Activated CD4-positive, alpha-beta T cell treated with anti-CD3 and anti-CD28 coated beads, Interleukin-2, amount 50 U/mL, for 1 hour (primary cell): ENCODE data around the gene EDIL3.
"Not testable (repeated sequence)": the region's sequence is repeated elsewhere in the genome, so short reads cannot be mapped to it uniquely, and the experiment has no call there.

Source experiments
- DNase-seq: peaks from one replicate; pipeline ENCODE4 v3.0.0-alpha.2; 2020

EDIL3 gene

GRCh38 chr5:84297641-84298040 is 87.0 kb downstream of the EDIL3 start:
- not testable (repeated sequence) for DNase-seq

DNA sequence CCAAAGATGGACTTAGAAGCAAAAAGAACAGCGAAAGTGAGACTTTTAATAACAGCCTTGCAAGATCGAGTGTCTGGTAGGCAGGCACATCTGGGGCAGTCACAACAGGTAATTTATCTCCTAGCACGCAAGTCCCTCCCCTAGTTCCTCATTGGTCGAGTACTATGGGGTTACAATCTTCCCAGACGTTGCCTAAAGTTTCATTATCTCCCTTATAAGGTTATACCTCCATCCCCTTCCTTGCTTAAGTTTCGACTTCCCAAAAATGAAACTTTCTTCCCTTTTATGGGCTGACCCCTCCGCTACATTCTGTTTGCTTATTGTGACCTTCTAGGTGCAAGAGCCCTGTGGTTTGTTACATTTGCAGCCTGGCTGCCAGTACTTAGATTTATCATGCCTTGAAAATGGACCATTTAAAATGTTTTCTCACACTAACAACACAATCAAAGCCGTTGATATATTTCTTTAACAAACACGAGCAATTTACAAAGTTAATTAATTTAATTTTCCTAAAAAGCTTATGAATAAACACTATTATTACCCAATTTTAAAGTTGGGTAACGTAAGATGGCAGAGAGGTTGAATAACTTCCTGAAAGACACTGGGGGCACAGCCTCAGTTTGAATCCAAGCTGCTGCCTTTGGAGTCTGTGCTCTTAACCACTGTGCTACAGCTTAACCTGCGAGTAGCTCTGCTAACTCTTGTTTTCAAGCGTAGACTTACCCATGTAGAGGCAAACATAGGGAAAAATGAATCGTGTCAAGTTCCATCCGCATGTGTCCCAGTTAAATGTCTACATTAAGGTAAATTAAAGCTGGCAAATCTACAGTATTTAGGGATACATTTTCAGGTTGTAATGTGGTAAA is 91.7 kb downstream of the EDIL3 start:
- DNase-seq = no peak

GRCh38 chr5:84292000-84292642 is 92.6 kb downstream of the EDIL3 start:
- DNase-seq = no peak

- no peak for DNase-seq
Observed at GRCh38 chr5:84290673-84291072, 94.0 kb downstream of the EDIL3 start.

- no peak for DNase-seq
Observed at GRCh38 chr5:84290161-84290560, 94.5 kb downstream of the EDIL3 start.

DNA sequence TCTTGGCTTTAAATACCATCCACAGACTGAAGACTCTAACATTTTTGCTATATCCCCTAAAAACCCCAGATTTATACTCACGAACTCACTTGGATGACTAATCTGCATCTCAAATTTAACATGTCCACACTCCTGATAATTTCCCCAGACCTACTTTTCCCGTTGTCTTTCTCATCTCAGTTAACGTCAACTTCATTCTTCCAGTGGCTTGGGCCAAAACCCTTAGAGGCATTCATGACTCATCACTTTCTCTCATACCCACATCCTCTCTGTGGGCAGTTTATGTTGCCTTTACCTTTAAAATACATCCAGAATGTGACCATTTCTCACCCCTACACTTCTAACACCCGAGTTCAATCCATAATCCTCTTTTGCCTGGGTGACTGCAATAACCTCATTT is 96.7 kb downstream of the EDIL3 start:
- DNase-seq = no peak

DNA sequence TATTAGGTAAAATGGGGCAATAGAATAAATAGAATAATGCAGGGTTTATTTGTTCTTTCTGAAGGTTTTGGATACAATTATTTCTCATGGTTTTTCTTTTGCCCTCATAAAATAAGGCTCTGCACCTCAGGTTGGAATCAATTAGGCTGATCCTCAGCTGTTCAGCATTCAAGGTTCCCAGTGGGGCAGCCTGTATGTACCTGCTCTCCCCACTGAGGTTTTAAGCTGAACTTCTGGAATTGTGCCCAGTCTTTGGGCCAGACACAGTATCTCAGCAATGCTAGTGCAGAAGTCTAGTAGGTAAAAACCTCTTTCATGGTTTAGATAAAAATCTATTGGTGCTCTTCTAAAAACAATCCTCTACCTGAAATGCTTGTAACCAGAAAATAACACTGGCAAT is 98.0 kb downstream of the EDIL3 start:
- DNase-seq = no peak

DNA sequence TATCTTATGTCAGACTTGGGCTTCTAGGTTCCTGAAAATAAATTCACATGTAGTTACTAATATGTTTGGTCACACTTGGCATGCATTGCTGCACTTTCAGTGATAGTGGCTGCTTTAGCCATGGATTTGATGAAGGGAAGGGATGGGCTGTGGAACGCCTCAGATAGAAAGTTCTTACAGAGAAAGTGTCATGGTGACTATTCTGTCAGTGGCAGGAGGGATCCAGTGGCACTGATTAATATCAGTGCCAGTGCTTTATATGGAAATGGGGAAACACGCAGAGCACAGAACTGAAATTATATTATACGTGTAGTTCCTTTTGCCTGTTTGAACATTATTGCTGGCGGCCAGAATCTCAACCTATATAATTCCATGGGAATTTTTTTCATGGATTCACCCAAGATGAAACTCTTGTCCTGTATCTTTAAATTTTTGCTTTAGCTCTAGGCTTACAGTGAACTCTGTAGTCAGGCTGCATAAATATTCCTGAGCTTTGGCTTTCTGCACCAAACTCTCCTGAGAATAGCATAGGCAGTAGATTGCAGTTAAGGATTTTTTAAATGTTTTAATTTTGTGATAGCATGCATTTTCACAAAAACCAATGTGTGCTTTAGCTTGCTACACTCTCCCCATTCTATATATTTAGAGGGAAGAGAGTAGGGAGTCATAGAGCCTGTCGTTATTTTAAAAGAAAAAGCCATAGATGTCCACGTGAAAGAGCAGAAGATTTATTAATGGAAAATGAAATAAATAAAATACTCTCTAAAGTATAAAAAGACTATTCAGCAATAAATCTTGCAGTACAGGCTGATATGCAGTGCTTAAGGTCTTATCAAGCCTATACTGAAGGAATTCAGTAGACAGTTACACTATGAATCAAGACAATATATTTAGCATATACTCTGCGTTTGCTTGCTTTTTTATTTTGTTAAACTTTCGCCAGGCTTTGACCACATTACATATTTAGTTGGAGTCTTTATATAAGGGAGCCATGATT is 98.7 kb downstream of the EDIL3 start:
- DNase-seq = no peak

DNA sequence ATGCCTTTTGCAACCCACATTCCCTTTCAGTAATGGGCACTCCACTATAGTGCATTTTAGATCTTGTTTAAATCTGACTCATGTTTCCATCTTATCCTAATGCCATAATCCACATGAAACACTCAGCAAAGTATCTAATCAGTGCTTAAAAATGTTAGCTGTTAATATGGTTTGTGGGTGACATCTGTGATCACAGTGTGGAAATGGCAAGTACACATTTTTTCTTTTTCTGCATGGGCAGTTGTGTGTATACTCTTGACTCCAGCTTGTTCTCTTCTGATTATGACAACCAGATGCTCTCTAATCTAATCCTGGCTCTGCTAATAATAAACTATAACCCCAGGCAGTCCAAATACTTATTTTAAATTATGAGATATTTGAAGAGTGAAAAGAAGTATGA is 103.3 kb downstream of the EDIL3 start:
- no peak for DNase-seq

- DNase-seq = no peak
Observed at GRCh38 chr5:84279234-84279633, 105.4 kb downstream of the EDIL3 start.

DNA sequence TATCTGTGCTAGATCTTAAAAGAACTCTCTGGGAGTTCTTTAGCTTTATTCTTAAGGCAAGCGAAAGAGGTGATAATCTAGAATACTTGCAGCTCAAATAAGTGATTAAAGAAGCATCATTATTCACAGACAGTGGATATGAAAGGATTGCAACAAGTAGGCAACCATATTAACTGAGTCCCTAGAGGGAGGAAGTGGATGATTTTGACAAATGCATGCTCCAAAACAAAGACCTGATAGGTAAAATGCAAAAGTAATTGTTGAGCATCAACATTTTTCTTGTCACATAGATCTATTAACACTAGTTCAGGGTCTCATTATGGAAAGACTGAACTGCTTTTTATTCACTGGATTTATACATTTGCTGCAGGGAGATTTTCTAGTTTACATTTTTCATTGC is 109.1 kb downstream of the EDIL3 start:
- DNase-seq = no peak

GRCh38 chr5:84274585-84275468 is 109.9 kb downstream of the EDIL3 start:
- no peak for DNase-seq

- DNase-seq = no peak
Observed at GRCh38 chr5:84273517-84273883, 111.2 kb downstream of the EDIL3 start.

DNA sequence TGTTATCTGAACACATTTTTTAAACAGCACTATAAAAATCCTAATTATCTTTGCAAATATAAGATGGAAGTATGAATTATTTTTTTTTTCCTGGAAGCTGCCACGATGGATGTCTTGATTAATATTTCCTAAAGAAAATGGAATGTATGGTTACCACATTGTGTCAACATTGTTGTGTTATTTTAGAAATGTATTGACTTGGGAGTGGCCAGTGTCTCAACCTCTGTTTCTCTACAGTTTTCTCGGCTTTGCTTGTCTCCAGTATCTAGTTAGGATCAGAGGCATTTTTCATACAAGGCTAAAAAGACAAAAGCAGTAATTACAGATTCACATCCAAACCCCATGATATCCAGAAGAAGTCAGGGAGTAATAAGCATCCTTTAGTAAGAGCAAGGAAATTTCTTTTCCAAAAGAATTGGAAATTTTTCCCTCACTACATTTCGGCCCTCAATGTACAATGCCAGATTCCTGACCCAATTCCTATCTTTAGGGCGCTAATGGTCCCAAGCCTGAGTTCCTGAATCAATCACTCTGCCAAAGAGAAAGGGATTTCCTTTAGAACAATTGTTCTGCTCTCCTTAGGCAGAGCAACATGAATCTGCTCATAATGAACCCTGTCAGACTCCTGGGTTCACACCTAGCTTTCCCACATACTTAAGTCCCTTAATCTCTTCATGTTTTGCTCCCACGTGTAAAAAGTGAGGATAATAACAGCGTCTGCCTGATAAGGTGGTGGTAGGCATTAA is 111.7 kb downstream of the EDIL3 start:
- no peak for DNase-seq

DNA sequence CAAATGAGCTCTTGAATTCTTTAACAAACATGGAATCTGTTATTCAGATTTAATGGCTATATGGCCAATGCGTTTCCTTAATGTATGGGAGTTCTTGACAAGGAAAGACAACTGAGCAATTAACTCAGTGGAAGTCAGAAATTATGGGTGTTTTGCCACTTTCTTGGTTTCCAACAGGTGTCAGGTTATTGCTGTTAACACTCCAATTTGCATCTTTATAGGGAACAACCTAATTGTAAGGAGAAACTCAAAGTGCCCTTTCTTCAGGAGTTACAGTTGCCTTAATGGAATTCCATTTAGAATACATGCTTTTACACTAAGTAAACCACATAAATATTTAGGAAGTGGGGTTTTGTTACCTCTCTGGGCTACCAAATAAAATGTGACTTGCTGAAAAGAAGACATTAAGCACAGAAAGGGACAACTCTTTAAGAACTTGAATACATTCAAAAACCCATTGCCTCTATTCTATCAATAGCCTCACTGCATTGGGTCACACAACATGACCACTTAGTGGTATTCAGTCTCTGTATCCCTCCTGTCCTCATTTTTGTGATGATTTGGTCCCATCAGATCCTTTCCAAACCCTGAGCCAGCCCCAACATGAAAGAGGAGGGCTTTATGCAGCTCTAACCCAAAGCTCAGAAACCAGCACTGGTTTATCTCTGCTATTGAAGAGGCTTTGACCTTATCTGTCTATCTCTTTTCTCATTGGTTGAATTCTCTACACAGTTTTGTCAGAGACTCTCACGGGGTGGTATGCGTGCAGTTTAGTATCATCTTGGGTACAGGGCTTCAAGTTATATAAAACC is 118.7 kb downstream of the EDIL3 start:
- no peak for DNase-seq

DNA sequence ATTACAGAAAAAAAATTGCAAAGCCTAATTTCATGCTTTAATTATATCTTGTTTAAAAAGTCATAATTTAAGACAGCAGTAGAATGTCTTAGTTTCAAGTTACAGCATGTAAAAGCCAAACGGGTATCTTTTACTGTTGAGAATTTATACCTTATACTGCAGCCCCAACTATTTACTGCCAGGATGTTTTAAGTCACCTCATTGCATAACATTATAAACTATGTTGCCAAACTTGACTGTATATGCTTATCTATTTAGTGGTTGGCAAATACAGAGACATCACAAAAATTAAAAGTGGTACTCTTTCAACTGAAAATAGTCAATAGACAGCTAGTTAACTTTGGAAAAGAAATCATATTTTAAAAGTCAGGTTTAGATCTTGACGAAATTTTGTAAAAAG is 119.5 kb downstream of the EDIL3 start:
- no peak for DNase-seq

DNA sequence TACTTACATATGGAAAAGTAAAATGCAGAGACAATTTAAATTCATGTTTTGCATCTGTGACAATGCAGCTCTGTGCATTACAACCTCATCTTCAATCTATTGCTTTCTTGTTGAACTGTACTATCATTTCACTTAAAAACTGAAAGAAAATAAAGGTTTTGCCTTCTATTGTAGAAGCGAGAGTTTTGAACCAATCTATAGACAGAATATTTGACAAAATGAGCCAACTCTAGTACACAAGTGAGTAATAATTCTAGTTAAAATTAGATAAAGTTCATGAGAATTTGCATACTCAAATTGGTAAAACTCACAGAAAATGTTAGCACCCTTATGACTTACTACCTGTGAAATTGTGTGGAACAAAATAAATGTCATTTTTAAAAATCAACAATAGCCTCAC is 123.7 kb downstream of the EDIL3 start:
- no peak for DNase-seq

DNA sequence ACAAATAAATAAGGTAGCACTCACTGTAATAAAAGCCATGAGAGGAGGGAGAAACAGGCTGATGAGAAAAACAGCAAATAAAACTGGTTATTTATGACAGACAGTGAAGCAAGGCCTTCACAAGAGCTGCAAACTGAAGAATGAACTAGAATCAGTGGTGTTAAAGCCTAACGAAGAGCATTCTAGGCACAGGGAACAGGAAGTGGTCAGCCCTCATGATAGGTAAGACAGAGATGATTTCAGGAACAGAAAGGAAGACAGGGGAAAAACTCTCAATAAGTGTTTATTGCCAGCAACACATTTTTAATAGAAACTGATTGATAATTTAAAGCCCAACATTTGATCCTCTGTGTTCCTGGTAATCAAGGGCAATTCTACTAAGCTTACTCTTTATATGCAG is 124.5 kb downstream of the EDIL3 start:
- no peak for DNase-seq

GRCh38 chr5:84259283-84260045 is 125.2 kb downstream of the EDIL3 start:
- no peak for DNase-seq

GRCh38 chr5:84257061-84257460 is 127.6 kb downstream of the EDIL3 start:
- DNase-seq = no peak
